Cardiac fibroblast (primary cell): ENCODE results near the gene EXOC3.

Experiments
- DNase-seq, 2 donors: peaks; one replicate each; pipeline versions ENCODE4 v3.0.0 to v3.0.0-alpha.2; 2010; ENCODE audit warnings: low read depth in 2 of 2
- H3K4me3 ChIP-seq, 2 donors: replicated peaks in 1 of 2; 1 replicate in 1 of 2; 2 replicates in 1 of 2; pipeline ENCODE4 v1.5.1; 2011; ENCODE audit warnings: low read depth in 2 of 2, low read length in 2 of 2, mild to moderate bottlenecking in 2 of 2, moderate library complexity in 1 of 2
- TF ChIP-seq, protein P1 (sequence below): IDR thresholded peaks from one replicate; pipeline ENCODE4 v1.5.1; 2011; ENCODE audit warnings: low read depth, mild to moderate bottlenecking, low read length, inconsistent platforms

The EXOC3 gene

DNA sequence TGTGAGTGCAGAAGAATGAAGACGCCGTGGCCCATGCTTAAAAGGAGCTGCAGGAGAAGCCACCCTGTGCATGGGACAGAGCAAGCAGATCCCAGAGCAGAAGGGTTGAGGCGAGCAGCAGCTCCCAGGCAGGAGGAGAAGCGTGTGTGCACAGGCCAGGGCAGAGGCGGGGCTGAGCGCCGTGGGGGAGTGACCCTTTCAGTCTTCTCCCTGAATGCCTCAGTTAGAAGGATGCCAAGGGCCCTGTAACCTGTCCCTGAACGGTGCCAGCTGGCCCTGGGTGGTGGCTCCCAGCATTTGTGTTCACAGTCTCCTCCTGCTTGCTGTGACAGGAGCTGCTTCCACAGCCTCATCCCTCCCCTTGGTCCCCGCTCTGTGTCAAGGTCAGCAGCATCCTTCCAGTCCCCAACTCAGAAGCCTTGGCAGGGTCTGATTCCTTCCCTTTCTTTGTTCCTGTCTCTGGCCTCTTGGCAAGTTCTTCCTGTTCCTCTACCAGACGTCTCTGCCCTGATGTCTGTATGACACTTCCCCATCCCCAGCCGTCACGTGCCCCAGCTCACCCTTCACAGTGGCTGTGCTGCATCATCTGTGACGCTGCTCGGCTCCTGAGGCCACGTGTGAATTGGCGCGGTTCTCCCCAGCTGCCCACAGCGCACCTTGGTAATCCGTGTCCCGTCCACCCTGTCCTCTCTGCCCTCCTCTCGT is 5.2 kb downstream of the EXOC3 start:
- no peak overlapping the region for H3K4me3 ChIP-seq
- TF ChIP-seq, protein P1, sequence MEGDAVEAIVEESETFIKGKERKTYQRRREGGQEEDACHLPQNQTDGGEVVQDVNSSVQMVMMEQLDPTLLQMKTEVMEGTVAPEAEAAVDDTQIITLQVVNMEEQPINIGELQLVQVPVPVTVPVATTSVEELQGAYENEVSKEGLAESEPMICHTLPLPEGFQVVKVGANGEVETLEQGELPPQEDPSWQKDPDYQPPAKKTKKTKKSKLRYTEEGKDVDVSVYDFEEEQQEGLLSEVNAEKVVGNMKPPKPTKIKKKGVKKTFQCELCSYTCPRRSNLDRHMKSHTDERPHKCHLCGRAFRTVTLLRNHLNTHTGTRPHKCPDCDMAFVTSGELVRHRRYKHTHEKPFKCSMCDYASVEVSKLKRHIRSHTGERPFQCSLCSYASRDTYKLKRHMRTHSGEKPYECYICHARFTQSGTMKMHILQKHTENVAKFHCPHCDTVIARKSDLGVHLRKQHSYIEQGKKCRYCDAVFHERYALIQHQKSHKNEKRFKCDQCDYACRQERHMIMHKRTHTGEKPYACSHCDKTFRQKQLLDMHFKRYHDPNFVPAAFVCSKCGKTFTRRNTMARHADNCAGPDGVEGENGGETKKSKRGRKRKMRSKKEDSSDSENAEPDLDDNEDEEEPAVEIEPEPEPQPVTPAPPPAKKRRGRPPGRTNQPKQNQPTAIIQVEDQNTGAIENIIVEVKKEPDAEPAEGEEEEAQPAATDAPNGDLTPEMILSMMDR: no peak
- no peak for DNase-seq

DNA sequence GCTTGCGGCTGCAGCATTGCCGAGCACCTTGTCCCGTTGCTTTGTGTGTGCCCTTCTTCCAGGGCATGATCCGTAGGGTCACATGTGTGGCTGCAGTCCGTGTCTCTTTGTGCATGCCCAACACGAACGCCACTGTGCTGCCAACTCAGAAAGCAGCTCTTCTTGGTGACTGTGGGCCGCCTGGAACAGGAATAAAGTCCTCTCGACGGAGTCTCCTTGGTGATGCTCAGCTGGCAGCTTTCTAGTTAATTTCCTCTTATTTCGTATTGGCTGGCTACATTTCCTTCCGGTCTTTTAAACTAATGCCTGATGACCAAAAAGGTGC is 5.8 kb downstream of the EXOC3 start:
- H3K4me3 ChIP-seq: no peak overlapping the region
- TF ChIP-seq, protein P1: no peak

DNA sequence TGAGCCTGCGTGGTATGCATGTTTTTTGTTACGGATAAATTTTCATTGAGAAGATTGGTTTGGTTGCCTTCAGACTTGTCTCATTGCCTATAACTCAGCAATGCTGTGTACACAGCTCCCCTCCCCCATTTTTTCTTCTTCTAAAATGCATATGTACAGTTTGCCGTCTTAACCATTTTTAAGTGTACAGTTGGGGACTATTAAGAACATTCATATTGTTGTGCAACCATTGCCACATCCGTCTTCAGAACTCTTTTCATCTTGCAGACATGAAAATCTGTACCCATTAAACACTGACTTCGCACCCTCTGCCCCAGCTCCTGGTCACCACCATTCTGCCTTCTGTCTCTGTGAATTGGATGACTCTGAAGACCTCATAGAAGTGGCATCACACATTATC is 6.2 kb downstream of the EXOC3 start:
- TF ChIP-seq, protein P1: no peak
- DNase-seq: no peak
- no peak overlapping the region for H3K4me3 ChIP-seq

More for the DNA sequence above, 5.8 kb downstream of the EXOC3 start:
- DNase-seq: no peak

DNA sequence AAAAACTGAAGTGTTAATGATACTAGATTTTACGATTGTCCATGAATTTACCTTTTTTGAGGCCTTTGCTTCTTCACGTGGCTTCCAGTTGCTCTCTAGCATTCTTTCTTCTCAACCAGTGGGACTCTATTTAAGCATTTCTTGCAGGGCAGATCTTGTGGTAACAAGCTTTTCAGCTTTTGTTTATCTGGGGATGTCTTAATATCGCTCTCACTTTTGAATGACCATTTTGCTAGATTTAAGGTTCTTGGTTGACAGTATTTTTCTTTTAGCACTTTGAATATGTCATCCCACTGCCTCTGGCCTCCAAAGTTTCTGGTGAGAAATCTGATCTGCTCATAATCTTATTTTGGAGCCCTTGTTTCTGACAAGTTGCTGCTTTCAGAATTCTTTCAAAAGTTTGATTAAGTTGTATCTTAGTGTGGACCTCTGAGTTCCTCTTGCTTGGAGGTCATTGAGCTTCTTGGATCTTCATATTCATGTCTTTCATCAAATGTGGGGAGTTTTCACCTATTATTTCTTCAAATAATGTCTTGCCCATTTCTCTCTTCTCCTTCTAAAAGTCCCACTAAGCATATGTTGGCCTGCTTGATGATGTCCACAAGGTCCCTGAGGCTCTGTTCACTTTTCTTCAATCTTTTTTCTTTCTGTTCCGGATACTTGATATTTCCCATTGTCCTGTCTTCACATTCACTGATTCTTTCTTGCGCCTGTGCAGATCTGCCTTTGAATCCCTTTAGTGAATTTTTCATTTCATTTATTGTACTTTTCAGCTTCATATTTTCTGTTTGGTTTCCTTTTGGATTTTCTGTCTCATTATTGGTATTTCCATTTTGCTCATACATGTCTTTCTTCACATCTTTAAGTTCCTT is 8.8 kb downstream of the EXOC3 start:
- TF ChIP-seq, protein P1: no peak
- DNase-seq: no peak
- no peak overlapping the region for H3K4me3 ChIP-seq

DNA sequence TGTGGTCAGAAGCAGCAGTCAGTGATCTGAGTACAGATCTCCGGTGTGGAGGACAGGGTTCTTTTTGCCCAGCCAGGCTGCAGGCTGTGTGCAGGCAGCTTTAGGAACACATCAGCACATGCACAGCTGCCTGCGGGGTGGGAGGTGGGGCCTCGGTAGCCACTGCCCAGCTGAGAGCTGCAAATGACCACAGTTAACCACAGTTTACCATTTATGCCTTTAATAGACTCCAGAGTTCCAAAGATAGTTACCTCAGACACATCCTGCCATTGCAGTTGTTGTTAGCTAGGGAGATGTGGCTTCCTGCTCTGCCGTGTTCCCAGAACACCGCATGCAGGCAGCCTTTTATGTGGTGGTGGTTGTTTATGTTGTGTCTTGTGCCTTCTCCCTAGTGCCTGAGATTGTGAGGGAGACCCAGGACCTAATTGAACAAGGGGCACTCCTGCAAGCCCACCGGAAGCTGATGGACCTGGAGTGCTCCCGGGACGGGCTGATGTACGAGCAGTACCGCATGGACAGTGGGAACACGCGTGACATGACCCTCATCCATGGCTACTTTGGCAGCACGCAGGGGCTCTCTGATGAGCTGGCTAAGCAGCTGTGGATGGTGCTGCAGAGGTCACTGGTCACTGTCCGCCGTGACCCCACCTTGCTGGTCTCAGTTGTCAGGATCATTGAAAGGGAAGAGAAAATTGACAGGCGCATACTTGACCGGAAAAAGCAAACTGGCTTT is 10.2 kb downstream of the EXOC3 start:
- H3K4me3 ChIP-seq: no peak overlapping the region
- TF ChIP-seq, protein P1: no peak
- DNase-seq: no peak

DNA sequence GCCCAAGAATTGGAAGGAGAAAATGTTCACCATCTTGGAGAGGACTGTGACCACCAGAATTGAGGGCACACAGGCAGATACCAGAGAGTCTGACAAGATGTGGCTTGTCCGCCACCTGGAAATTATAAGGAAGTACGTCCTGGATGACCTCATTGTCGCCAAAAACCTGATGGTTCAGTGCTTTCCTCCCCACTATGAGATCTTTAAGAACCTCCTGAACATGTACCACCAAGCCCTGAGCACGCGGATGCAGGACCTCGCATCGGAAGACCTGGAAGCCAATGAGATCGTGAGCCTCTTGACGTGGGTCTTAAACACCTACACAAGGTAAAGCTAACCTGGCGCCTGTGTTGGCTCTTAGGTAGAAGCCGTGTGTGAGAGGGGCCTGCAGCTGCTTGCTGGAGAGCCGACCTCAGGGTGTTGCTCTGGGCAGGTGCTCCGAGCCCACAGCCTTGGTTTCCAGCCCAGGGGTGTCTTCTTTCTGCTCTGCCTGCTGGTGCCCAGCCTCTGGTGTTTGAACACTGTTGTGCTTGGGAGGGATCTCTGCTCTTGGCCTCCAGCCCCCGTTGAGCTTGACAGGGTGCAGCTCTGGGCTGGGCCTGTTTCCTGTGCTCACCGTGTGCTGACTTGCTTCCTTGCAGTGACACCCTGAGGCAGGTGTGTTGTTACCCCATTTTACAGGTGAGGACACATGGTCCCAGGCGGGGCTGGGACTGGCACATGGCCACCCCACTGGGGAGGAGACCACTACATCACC is 10.9 kb downstream of the EXOC3 start:
- no peak overlapping the region for H3K4me3 ChIP-seq
- no peak for DNase-seq
- TF ChIP-seq, protein P1: no peak
